Coronary artery (tissue), 2 donors: ENCODE results near the gene CIC.

Source experiments
- DNase-seq: peaks from one replicate; pipeline ENCODE4 v3.0.0-alpha.2; 2017; ENCODE audit warnings: low spot score
- H3K27ac ChIP-seq, 2 donors: fragments of 200-600 bp; sonication (generic); one replicate each; pipeline ENCODE4 v1.5.1; 2016 to 2019
- H3K4me3 ChIP-seq: fragments of 200-600 bp; sonication (generic); 2 replicates; pipeline ENCODE4 v1.5.1; 2016; ENCODE audit warnings: mild to moderate bottlenecking, moderate library complexity
- CTCF ChIP-seq: fragments of 200-600 bp; sonication (generic); IDR thresholded peaks from one replicate; pipeline ENCODE4 v1.5.1; 2019; ENCODE audit warnings: antibody characterized with exemption

The CIC gene

GRCh38 chr19:42272535-42272897, 3.5 kb downstream of the CIC start:
- no peak overlapping the region for H3K27ac ChIP-seq
- no peak for DNase-seq
- H3K4me3 ChIP-seq = no peak overlapping the region
- no peak for TF ChIP-seq CTCF

- no peak for TF ChIP-seq CTCF
- Histone ChIP-seq H3K4me3 (no peak overlapping the region), H3K27ac (no peak overlapping the region)
- peak; percentile 65 for DNase-seq
Measured at GRCh38 chr19:42272989-42273406, 3.9 kb downstream of the CIC start.

- peak; percentile 75 for DNase-seq
- no peak overlapping the region for H3K4me3 ChIP-seq
- H3K27ac ChIP-seq = no peak overlapping the region
- no peak for TF ChIP-seq CTCF
Measured at GRCh38 chr19:42273407-42274064, 4.5 kb downstream of the CIC start.

DNA sequence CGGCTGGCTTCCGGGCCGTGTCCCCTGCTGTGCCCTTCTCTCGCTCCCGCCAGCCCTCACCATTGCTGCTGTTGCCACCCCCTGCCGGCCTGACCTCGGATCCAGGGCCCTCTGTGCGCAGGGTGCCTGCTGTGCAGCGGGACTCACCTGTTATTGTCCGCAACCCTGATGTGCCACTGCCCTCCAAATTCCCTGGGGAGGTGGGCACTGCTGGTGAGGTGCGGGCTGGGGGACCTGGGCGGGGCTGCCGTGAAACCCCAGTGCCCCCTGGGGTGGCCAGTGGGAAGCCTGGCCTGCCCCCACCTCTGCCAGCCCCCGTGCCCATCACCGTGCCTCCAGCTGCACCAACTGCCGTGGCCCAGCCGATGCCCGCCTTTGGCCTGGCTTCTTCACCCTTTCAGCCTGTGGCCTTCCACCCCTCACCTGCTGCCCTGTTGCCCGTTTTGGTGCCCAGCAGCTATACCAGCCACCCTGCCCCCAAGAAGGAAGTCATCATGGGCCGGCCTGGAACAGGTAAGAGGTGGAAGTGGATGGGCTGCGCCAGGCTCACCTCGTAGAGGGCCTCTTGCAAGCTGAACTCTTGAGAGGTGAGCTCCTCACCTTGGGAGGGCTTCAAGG, 5.1 kb downstream of the CIC start:
- DNase-seq = peak; percentile 69
- no peak overlapping the region for H3K4me3 ChIP-seq
- H3K27ac ChIP-seq = no peak overlapping the region
- TF ChIP-seq CTCF = no peak

- Histone ChIP-seq H3K27ac (peak overlapping the region in 1 of 2 donors; percentile 26), H3K4me3 (no peak overlapping the region)
- TF ChIP-seq CTCF = no peak
- DNase-seq = peak; percentile 63
Measured at GRCh38 chr19:42275103-42275502, 6.1 kb downstream of the CIC start.

DNA sequence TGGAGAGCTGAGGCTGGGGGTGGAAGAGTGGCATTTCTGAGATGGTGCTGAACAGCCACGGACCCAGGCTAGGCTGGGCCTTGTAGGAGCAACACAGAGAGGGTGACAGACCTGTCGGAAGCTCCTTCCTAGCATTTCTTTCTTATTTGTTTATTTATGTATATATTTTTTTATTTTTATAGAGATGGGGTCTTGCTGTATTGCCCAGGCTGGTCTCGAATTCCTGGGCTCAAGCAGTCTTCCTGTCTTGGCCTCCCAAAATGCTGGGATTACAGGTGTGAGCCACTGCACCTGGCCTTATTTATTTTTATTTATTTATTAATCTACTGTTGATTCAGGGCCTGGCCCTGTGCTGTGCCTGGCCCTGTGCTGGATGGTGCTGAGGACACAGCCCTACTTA, 6.5 kb downstream of the CIC start:
- no peak overlapping the region for H3K4me3 ChIP-seq
- DNase-seq = no peak
- TF ChIP-seq CTCF = no peak
- peak overlapping the region in 1 of 2 donors; percentile 26 for H3K27ac ChIP-seq

GRCh38 chr19:42276284-42276683, 7.2 kb downstream of the CIC start:
- H3K27ac ChIP-seq = peak overlapping the region; percentile 98 to 100
- no peak overlapping the region for H3K4me3 ChIP-seq
- no peak for DNase-seq
- TF ChIP-seq CTCF = no peak
